Pulmonary artery endothelial cell (primary cell): ENCODE results near the gene SMYD2. TPM values are rescaled to one million over a fixed set of nuclear protein-coding genes. Genes with fewer than 3 reads are reported as not detected.

Experiments used
- DNase-seq: peaks from one replicate; pipeline ENCODE4 v3.0.0-alpha.2; 2011; ENCODE audit warnings: low read depth, low spot score
- total RNA-seq: library from RNA; depleted of rRNA; stranded (reverse); fragments of >200 nt; gene quantifications from 2 replicates; pipeline ENCODE4 v1.2.3, GENCODE V29; 2014

The SMYD2 gene
- 24.5 and 25.2 TPM in 2 replicates for total RNA-seq

GRCh38 chr1:214281021-214281719 is at the start of gene SMYD2:
TSS of gene SMYD2 (plus strand) at chr1:214281159. CDS start at chr1:214281255, 96 bp downstream.
- no peak for DNase-seq

GRCh38 chr1:214233856-214234634 is 46.9 kb upstream of the SMYD2 start:
- no peak for DNase-seq

DNA sequence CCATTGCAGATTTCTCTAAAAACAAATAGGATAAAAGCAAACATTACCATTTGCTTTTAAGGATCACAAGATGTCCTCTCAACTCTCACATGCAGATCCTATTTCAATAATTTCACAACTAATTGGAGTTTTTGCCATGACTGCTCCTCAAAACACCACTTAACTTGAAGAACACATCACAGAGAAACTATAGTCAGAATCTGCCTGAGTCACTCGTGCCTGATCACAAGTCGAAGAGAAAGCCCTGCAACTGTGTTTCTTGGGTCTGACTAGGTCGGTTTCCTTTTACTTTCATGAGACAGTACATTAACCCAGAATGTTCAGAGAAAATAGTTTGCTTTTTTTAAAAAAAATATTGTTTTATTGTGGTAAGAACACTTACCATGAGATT is 46.3 kb upstream of the SMYD2 start:
- DNase-seq, result no peak

GRCh38 chr1:214236477-214236876 is 44.5 kb upstream of the SMYD2 start:
- no peak for DNase-seq

- DNase-seq, result no peak
Observed at GRCh38 chr1:214241060-214241459, 39.9 kb upstream of the SMYD2 start.

- no peak for DNase-seq
Observed at GRCh38 chr1:214244252-214244651, 36.7 kb upstream of the SMYD2 start.

DNA sequence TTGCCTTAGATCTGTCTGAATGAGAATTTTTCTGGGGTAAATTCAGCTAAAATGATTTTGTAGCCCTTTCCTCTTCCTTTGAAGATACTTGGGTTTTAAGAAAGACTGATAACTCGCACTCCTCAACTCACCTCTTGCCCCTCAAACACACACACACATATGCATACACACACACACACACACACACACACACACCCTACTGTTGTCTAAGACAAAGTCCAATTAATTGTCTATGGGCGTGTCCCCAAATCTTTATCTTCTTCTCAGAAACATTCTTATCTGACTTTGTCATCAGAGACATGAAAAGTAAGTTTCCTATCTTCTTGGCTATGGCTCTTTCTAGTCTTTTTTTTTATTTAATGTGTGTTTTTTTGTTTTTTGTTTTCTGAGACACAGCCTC is 36.1 kb upstream of the SMYD2 start:
- no peak for DNase-seq

- no peak for DNase-seq
Observed at GRCh38 chr1:214247501-214248041, 33.4 kb upstream of the SMYD2 start.

DNA sequence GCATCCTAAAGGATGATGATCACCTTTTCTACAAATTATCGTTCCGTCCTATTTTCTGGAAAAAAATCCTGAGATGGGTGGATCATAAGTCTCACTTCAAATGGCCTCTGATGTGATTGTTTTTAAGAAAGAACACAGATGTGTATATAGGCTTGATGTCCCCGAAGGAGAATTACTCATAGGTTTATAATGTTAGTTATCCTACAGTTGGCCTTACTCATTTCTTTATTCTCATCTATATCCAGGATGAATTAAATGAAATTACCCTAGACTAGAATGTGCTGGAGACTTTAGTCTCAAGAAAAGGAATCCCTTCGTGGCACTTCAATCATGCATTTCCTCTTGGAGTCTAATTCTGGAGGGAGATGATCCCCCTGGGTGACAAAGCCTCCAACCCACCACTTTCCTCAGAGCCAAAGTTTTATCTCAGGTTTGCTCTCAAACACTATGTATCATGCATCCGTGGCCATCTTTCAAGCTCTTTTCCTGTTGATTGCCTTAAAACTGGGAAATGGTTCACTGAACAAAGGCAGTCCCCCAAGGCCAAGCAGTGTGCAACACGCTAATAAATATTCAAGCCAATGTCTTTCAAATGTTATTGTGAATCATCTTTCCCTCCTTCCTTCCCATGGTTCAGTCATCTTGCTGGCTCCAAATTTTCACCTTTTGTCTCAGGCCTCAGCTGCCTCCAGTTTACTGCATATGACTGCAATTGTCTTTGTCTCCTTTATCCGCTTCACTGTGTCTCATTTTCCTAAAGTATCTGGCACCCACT is 32.5 kb upstream of the SMYD2 start:
- no peak for DNase-seq

DNA sequence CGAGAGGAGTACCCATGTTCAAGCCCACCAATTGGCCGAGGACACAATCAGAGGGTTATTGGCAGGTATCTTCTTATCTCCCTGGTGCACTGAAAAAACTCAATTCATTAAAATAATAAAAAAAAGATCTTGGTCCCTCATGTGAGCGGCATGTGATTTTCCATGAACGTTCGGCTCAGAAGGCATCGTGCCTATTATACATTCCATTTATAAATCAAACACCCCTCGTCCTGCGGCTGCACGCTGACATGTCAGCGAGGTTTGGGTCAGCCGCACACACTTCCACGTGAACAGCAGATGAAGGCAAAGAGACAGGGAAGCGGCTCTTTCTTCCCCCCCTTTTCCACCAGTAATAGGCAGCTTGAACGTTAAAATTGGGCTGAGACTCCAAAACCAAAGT is 31.3 kb upstream of the SMYD2 start:
- DNase-seq, result no peak

GRCh38 chr1:214251354-214251753 is 29.6 kb upstream of the SMYD2 start:
- DNase-seq, result no peak

GRCh38 chr1:214255509-214255908 is 25.4 kb upstream of the SMYD2 start:
- DNase-seq, result no peak

- no peak for DNase-seq
Observed at GRCh38 chr1:214259353-214259977, 21.5 kb upstream of the SMYD2 start.

GRCh38 chr1:214260561-214261205 is 20.3 kb upstream of the SMYD2 start:
- DNase-seq, result no peak

DNA sequence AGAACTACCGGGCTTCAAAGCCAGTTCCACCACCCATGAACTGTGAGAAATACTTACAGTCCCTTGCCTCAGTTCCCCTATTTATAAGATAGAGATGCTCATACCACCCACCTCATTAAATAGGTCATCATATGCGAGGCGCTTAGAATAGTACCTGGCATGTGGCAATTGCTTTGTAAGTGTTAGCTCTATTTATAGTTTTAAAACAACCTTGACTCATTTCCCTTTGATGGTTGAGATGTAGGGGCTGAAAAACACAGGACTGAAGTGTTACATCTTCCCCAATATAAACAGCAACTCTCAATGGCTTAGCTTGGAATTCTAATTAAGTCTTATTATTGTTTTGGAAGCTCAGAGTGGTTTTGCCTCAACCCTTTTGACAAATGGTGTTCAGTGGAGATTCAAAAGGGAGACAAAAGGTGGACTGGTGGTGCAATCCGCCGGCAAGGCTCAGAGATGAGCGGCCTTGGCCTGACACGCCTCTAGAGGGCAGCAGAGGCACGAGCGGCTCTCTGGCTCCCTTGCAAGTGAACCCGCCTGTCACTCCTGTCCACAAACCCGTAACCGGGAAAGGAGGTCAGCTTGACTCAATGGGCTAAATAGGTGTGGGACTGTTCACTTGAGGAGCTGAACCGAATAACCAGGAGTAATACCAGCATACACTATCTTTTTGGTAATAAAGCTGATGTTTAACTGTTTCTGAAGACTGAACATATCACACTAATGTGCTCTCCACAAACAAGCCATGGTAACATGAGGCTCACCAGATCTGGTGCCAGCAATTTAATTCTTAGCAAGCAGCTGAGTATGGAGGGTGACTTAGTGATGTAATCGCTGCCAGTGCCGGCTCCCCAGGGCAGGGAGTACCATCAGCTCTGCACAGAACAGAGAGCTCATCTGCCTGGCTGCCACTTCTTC is 19.5 kb upstream of the SMYD2 start:
- DNase-seq, result peak; percentile 20

DNA sequence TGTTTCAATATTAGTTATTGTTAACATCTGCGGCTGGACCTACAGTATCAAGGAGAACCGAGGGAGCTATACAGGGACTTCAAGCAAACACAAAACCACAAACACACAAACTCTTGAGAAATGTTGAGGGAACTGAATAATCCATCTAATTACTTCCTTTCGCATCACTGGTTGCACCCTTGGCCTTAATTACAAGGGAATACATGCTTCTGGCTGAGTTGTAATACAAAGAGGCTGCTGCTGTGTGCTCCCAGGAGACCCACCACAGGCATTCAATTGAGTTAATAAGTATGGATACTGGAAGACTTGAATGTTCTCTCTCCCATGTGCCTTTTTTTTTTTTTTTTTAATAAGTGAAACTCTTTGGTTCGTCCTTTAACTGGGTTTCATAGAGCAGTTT is 16.8 kb upstream of the SMYD2 start:
- no peak for DNase-seq

GRCh38 chr1:214264976-214265375 is 16.0 kb upstream of the SMYD2 start:
- no peak for DNase-seq

GRCh38 chr1:214270097-214270650 is 10.8 kb upstream of the SMYD2 start:
- no peak for DNase-seq

DNA sequence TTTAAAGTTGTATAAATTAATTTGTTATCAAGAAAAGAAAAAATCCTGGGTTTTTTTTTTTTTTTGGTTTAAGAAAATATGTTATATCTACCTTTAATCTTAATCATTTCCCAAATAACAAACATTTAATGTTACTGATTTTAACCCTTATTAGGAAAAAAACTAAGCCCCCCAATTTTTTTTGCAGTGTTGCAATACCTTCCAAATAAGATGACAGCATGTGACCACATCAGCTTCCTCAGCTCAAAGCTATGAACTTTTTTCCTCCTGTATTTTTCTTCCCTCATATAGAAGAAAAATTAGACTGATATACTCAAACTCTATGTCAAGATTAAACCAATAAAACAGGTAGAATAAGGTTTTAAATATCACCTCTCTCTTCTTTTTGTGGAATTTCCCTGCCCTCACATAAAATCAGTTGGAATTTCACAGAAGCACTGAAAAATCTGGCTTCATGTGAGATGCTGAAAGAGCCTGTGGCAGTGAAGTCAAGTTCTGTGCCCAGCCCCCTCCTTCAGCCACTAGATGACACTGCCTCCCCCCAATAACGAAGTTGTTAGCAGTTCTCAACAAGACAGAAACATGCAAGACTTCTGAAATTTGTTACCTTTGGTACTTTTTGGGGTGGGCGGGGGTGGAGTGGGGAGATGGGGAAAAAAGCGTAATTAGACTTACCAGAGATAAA is 9.6 kb upstream of the SMYD2 start:
- no peak for DNase-seq
